ENCODE results near the gene DUSP22. TPM values are rescaled to one million over a fixed set of nuclear protein-coding genes. Genes with fewer than 3 reads are reported as not detected.
"Not testable (repeated sequence)": the region's sequence is repeated elsewhere in the genome, so short reads cannot be mapped to it uniquely, and the experiment has no call there.

DUSP22 gene
- total RNA-seq, 1 donor from 2014 or later: 48.0 TPM

GRCh38 chr6:324729-325125 lies 32.4 kb downstream of the DUSP22 start:
- peaks cover 38% of the 10 kb centered on the region for H3K4me1 ChIP-seq
- no peaks in the 10 kb centered on the region for H3K9me3 ChIP-seq (replicated peaks)
- no peak for TF ChIP-seq CTCF (IDR thresholded peaks at IDR 0.05; ENCODE audit: borderline replicate concordance)
- H3K27ac ChIP-seq (replicated peaks): no peak overlapping the region
- intact Hi-C loops (cut with micrococcal nuclease): no loop called here
- no peak overlapping the region for H3K4me3 ChIP-seq
- no peaks in the 10 kb centered on the region for H3K27me3 ChIP-seq (ENCODE audit: low read depth)
- no peak for DNase-seq
- no peaks in the 10 kb centered on the region for H3K36me3 ChIP-seq

DNA sequence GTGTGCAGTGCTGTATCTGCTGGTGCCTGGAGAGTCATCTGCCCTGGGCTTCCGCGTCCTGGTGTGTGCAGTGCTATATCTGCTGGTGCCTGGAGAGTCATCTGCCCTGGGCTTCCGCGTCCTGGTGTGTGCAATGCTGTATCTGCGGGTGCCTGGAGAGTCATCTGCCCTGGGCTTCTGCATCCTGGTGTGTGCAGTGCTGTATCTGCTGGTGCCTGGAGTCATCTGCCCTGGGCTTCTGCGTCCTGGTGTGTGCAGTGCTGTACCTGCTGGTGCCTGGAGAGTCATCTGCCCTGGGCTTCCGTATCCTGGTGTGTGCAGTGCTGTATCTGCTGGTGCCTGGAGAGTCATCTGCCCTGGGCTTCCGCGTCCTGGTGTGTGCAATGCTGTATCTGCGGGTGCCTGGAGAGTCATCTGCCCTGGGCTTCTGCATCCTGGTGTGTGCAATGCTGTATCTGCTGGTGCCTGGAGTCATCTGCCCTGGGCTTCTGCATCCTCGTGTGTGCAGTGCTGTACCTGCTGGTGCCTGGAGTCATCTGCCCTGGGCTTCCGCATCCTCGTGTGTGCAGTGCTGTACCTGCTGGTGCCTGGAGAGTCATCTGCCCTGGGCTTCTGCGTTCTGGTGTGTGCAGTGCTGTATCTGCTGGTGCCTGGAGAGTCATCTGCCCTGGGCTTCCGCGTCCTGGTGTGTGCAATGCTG lies 33.0 kb downstream of the DUSP22 start:
- H3K27ac ChIP-seq (replicated peaks); DNase-seq; H3K4me3 ChIP-seq; H3K36me3 ChIP-seq; H3K27me3 ChIP-seq (ENCODE audit: low read depth); intact Hi-C loops (cut with micrococcal nuclease); H3K9me3 ChIP-seq (replicated peaks): not testable (repeated sequence)
- peaks cover 38% of the 10 kb centered on the region for H3K4me1 ChIP-seq

GRCh38 chr6:326066-326465 lies 33.8 kb downstream of the DUSP22 start:
- intact Hi-C loops (cut with micrococcal nuclease); H3K27ac ChIP-seq (replicated peaks); H3K36me3 ChIP-seq; H3K9me3 ChIP-seq (replicated peaks); H3K27me3 ChIP-seq (ENCODE audit: low read depth); H3K4me3 ChIP-seq; DNase-seq: not testable (repeated sequence)
- peaks cover 38% of the 10 kb centered on the region for H3K4me1 ChIP-seq

DNA sequence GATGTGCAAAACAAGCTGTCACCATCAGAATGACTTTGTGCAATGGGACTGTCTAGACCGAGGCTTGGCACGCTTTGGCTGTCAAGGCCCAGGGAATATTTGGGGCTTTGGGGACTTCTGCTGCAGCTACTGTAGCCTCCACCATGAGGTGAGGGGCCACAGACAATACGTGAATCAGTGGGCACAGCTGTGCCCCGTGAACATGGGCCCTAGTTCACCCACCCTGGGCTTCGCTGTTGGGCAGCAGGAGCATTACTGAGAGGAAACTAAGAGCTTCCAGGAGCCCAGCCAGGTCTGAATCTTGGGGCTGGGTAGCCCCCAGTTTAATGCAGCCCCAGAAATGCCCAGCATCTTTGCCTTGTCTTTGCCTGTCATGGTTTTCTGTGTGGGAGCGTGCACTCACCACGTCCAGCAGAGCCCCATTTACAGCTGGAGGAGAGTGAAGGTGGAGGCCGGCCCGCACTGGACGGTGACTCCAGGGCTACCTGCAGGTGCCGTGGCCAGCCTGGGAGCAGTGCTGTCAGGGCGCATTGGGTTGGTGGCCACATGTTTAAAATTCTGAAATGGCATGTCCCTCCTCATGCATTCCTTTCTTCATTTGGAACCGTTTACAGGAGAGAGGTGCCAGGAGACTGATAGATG lies 34.7 kb downstream of the DUSP22 start:
- DNase-seq: no peak
- Histone ChIP-seq H3K4me3 (no peak overlapping the region), H3K36me3 (no peaks in the 10 kb centered on the region), H3K4me1 (peaks cover 43% of the 10 kb centered on the region), H3K9me3 (replicated peaks) (no peaks in the 10 kb centered on the region), H3K27ac (replicated peaks) (no peak overlapping the region), H3K27me3 (ENCODE audit: low read depth) (no peaks in the 10 kb centered on the region)
- intact Hi-C loops (cut with micrococcal nuclease): no loop called here
- TF ChIP-seq CTCF (IDR thresholded peaks at IDR 0.05; ENCODE audit: borderline replicate concordance): no peak

DNA sequence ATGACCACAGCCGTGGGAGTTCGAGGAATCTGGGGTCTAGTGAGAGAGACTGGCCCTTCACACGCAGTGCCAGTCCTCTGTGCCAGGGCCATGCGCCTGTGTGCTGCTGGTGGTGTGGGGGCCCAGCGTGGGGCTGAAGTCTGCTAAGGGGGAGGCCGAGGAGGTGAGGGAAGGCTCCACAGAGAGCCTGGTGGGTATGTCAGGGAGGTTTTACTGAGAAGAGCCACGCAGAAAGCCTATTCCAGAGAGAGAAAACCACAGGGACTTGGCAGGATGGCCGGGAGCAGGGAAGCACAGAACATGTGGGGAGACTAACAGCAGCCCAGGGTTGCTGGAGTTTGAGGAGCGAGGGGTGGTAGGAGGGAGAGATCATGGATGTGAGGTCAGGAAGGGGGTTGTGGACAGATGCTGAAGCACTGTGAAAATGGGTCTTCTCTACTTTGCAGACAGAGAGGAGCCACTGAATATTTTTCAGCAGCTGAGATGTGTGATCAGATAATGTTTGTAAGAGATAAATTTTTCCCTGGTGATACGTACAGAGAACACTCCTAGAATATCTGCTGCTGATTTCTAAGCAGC lies 35.3 kb downstream of the DUSP22 start:
- no peaks in the 10 kb centered on the region for H3K36me3 ChIP-seq
- no peaks in the 10 kb centered on the region for H3K27me3 ChIP-seq (ENCODE audit: low read depth)
- peaks cover 47% of the 10 kb centered on the region for H3K4me1 ChIP-seq
- no peak for DNase-seq
- TF ChIP-seq CTCF (IDR thresholded peaks at IDR 0.05; ENCODE audit: borderline replicate concordance): no peak
- H3K9me3 ChIP-seq (replicated peaks): no peaks in the 10 kb centered on the region
- intact Hi-C loops (cut with micrococcal nuclease): no loop called here
- peak overlapping the region; percentile 1 for H3K4me3 ChIP-seq
- H3K27ac ChIP-seq (replicated peaks): no peak overlapping the region

DNA sequence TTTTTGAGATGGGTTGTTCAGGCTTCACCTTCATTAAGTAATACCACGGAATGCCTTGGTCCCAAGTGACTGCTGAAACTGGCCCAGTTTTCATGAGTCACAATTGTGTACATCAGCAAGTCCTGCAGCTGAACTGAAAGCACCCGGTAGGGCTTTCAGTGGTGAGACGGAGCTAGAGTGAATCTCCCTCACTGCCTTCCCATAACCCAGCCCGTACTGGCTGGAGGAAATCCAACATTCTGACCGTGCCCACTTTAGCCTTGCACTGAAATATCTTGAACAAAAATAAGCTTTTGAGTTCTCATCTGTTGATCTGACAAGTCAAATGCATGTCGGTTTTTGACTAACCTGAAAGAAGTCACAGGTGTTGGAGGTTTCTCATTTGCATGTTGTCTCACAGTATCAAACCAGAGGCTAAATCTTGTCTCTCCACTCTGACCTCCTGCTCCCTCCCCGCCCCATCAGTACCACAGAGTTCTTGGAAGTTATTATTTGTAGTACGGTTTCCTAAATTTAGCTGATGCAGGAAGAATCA lies 35.9 kb downstream of the DUSP22 start:
- no peak for DNase-seq
- H3K4me3 ChIP-seq: peak overlapping the region; percentile 1
- peaks cover 51% of the 10 kb centered on the region for H3K4me1 ChIP-seq
- intact Hi-C loops (cut with micrococcal nuclease): no loop called here
- no peaks in the 10 kb centered on the region for H3K9me3 ChIP-seq (replicated peaks)
- peak; percentile 10 for TF ChIP-seq CTCF (IDR thresholded peaks at IDR 0.05; ENCODE audit: borderline replicate concordance)
- no peaks in the 10 kb centered on the region for H3K27me3 ChIP-seq (ENCODE audit: low read depth)
- H3K36me3 ChIP-seq: no peaks in the 10 kb centered on the region
- no peak overlapping the region for H3K27ac ChIP-seq (replicated peaks)
